ENCODE results near the gene STK38.
A peak's percentile ranks its signal among the peaks of the same experiment; 100 is the strongest.

DNA sequence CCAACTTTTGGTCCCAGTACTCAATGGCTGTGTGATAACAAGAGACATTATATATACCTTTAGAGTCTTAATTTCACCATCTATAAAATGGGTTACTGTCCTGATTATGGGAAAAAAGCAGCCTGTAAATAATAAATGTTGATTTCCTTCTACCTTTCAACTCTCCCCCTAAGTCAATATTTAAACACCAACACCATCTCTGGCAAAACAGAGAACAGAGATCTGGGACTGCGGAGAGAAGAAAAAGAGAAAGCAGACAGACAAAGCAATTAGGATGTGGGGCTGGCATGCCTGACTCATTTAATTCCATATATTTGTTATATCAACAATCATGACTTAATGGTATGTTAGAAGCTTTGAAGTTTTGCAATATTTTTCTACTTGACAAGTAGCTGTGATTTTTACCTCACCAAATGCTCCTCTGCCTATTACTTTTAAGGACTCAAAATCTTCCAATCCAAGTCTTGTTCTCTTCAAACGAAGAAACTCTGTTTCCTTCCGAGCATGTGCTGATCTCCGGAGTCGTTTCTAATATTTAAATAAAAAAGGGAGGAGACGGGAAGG lies 23.3 kb downstream of the STK38 start:
- TF ChIP-seq RFXANK (CRISPR knock-in tag; IDR thresholded peaks at IDR 0.05) (no peak), SRSF1 (optimal IDR thresholded peaks at IDR 0.05; ENCODE audit: low read depth, low read length) (no peak), NR2F6 (IDR thresholded peaks at IDR 0.05) (no peak), NR2F6 (CRISPR knock-in tag; IDR thresholded peaks at IDR 0.05) (no peak), CEBPB (IDR thresholded peaks at IDR 0.05; ENCODE audit: borderline replicate concordance, low read depth, low read length) (no peak), HDAC2 (CRISPR knock-in tag; IDR thresholded peaks at IDR 0.05) (no peak), ZNF629 (CRISPR knock-in tag; conservative IDR thresholded peaks at IDR 0.05) (peak; percentile 76), RFX5 (IDR thresholded peaks at IDR 0.05; ENCODE audit: low read depth, low read length) (no peak), ZNF292 (CRISPR knock-in tag; IDR thresholded peaks at IDR 0.05; ENCODE audit: borderline replicate concordance, low read depth) (no peak), SIN3A (IDR thresholded peaks at IDR 0.05; ENCODE audit: borderline replicate concordance, low read depth, low read length) (no peak), POLR2AphosphoS5 (IDR thresholded peaks at IDR 0.05; ENCODE audit: low read depth, low read length) (no peak), POLR2AphosphoS2 (IDR thresholded peaks at IDR 0.05; ENCODE audit: low read depth, low read length) (no peak), POLR2A (IDR thresholded peaks at IDR 0.05; ENCODE audit: insufficient read depth in 1 of 2, low read depth in 2 of 2, low read length in 2 of 2) (no peak)
- TF ChIP-seq, protein P1, sequence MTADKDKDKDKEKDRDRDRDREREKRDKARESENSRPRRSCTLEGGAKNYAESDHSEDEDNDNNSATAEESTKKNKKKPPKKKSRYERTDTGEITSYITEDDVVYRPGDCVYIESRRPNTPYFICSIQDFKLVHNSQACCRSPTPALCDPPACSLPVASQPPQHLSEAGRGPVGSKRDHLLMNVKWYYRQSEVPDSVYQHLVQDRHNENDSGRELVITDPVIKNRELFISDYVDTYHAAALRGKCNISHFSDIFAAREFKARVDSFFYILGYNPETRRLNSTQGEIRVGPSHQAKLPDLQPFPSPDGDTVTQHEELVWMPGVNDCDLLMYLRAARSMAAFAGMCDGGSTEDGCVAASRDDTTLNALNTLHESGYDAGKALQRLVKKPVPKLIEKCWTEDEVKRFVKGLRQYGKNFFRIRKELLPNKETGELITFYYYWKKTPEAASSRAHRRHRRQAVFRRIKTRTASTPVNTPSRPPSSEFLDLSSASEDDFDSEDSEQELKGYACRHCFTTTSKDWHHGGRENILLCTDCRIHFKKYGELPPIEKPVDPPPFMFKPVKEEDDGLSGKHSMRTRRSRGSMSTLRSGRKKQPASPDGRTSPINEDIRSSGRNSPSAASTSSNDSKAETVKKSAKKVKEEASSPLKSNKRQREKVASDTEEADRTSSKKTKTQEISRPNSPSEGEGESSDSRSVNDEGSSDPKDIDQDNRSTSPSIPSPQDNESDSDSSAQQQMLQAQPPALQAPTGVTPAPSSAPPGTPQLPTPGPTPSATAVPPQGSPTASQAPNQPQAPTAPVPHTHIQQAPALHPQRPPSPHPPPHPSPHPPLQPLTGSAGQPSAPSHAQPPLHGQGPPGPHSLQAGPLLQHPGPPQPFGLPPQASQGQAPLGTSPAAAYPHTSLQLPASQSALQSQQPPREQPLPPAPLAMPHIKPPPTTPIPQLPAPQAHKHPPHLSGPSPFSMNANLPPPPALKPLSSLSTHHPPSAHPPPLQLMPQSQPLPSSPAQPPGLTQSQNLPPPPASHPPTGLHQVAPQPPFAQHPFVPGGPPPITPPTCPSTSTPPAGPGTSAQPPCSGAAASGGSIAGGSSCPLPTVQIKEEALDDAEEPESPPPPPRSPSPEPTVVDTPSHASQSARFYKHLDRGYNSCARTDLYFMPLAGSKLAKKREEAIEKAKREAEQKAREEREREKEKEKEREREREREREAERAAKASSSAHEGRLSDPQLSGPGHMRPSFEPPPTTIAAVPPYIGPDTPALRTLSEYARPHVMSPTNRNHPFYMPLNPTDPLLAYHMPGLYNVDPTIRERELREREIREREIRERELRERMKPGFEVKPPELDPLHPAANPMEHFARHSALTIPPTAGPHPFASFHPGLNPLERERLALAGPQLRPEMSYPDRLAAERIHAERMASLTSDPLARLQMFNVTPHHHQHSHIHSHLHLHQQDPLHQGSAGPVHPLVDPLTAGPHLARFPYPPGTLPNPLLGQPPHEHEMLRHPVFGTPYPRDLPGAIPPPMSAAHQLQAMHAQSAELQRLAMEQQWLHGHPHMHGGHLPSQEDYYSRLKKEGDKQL (CRISPR knock-in tag; IDR thresholded peaks at IDR 0.05; ENCODE audit: low read depth) = no peak
